ENCODE data around the gene NR4A3.

- no peak for TF ChIP-seq CTCF (conservative IDR thresholded peaks at IDR 0.05 in 1 of 2, IDR thresholded peaks at IDR 0.05 in 1 of 2; ENCODE audit: extremely low read depth in 1 of 2, insufficient read depth in 1 of 2, low read depth in 1 of 2, low read length in 2 of 2)
- no peak for TF ChIP-seq EZH2 (IDR thresholded peaks at IDR 0.05; ENCODE audit: borderline replicate concordance, low read length)
These were observed 42.4 kb upstream of the NR4A3 start for GRCh38 chr9:99779277-99779676.

All from mammary epithelial cell (primary cell).